Activated T-helper 2 cell treated with anti-CD3 and anti-CD28 coated beads, Interferon-gamma antibody, Interleukin-2, Interleukin-4, amounts not matched to agents 10 μg/mL and 5 μg/mL and 100 μg/mL, durations not matched to agents 14 hours and 24 hours and 36 hours (primary cell): ENCODE data around the gene TMPRSS4. TPM values are rescaled to one million over a fixed set of nuclear protein-coding genes. Genes with fewer than 3 reads are reported as not detected.

ENCODE experiments used
- DNase-seq: peaks from one replicate; pipeline ENCODE4 v3.0.0; 2021; ENCODE audit warnings: low spot score
- H3K27ac Mint-ChIP-seq: one replicate; pipeline ENCODE4 v1.8.0; 2021; ENCODE audit warnings: mixed read lengths
- H3K27me3 Mint-ChIP-seq: one replicate; pipeline ENCODE4 v1.8.0; 2021; ENCODE audit warnings: low read depth, mixed read lengths
- H3K36me3 Mint-ChIP-seq: one replicate; pipeline ENCODE4 v1.8.0; 2021; ENCODE audit warnings: low read depth, mixed read lengths
- H3K4me1 Mint-ChIP-seq: one replicate; pipeline ENCODE4 v1.8.0; 2021; ENCODE audit warnings: low read depth, mixed read lengths
- H3K4me3 Mint-ChIP-seq: one replicate; pipeline ENCODE4 v1.8.0; 2021; ENCODE audit warnings: low read depth, mild to moderate bottlenecking, moderate library complexity, mixed read lengths
- H3K9me3 Mint-ChIP-seq: one replicate; pipeline ENCODE4 v1.8.0; 2021; ENCODE audit warnings: mixed read lengths
- intact Hi-C: fragments of 100-400 bp; cut with micrococcal nuclease; formaldehyde crosslinking; loops from one replicate; pipeline ENCODE4 v1.15.1; 2023
- total RNA-seq: library from RNA; stranded (reverse); gene quantifications from 2 replicates; pipeline ENCODE4 v1.2.3, GENCODE V29; 2022

The TMPRSS4 gene
- total RNA-seq, 1 donor from 2014 or later = not detected

DNA sequence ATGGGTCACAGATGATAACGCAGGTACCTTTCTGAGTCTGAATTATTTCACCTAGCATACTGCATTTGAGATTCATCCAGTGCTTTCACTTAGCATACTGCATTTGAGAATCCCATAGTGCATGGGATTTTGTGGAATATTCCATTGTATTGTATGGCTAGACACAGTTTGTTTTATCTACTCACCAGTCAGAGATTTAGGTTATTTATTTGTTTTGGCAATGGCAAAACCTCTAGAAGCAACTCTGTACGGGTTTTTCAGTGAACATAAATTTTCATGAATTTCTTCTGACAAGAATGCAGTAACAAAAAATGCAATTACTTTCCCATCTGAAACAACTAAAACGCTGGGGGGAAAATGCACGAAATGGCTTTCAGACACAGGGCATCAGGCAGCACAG lies 51.4 kb downstream of the TMPRSS4 start:
- H3K36me3 Mint-ChIP-seq = no peaks in the 10 kb centered on the region
- no peak for DNase-seq
- H3K27me3 Mint-ChIP-seq = peaks cover 18% of the 10 kb centered on the region
- no peaks in the 10 kb centered on the region for H3K9me3 Mint-ChIP-seq
- H3K27ac Mint-ChIP-seq = no peak overlapping the region
- H3K4me3 Mint-ChIP-seq = no peak overlapping the region
- intact Hi-C loops = no loop called here
- no peaks in the 10 kb centered on the region for H3K4me1 Mint-ChIP-seq

DNA sequence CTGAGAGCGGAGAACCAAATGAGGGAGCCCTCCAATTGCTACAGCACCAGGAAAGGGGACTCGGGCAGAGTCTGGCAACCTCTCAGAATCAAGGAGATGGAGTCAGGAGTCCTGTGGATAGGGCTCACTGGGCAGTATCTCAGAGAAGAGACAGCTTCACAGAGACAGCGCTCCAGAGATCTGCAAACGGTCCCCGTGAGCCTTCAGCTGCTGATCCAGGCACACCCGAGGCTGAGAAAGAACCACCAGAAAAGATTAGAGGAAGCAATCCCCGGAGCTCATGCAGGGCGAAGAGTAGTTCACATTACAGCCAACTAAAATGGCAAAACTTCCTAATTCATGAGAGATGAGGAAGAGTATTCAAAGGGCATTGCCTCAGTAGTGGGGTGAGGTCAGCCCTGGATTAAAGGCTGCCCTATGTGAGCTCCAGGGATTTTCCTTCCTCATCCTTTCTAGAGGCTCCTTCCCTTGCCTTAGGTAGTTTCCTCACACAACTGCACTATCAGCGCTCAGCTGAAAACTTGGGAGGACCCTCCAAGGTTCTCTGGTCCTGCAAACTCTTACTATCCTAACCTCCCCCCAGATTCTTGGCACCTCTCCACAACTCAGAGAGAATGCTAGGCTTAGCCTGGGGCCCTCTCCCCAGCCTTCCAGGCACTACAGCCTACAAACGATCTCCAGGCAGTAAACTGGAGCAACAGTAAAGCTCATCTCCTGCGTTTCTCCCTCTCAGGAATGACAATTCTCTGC lies 52.0 kb downstream of the TMPRSS4 start:
- DNase-seq = no peak
- no peaks in the 10 kb centered on the region for H3K9me3 Mint-ChIP-seq
- H3K4me1 Mint-ChIP-seq = no peaks in the 10 kb centered on the region
- no peak overlapping the region for H3K27ac Mint-ChIP-seq
- intact Hi-C loops = no loop called here
- no peaks in the 10 kb centered on the region for H3K36me3 Mint-ChIP-seq
- no peak overlapping the region for H3K4me3 Mint-ChIP-seq
- H3K27me3 Mint-ChIP-seq = peaks cover 18% of the 10 kb centered on the region

DNA sequence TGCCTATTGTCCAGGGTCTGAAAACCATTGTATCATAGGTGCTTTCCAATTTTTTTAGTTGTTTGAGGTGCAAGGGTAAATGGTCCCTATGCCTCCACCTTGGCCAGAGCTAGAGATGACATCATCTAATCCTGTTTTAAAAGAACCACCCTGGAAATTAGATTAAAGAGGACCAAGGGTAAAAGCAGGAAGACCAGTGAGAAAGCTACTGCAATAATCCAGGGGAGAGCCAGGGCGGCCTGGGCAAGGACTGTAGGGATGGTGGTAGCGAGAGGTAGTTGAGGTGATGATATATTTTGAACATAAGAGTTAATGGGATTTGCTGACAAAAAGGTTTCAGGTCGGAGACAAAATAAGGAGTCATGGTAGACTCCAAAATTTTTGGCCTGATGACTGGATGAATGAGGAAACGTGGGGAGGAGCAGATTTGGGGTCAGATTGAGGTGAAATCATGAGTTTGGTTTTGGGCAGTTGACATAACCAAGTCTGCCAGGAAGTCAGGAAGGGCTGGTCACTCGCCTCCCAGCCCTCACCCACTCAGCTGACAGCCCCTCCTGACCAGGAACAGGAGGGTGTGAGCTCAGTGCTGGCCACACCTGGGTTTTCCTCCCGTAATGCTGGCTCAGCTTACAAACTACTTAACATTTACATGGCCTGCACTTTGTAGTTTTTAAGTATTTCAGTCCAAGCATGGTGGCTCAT lies 52.7 kb downstream of the TMPRSS4 start:
- H3K36me3 Mint-ChIP-seq = no peaks in the 10 kb centered on the region
- intact Hi-C loops = no loop called here
- no peak overlapping the region for H3K27ac Mint-ChIP-seq
- H3K4me1 Mint-ChIP-seq = no peaks in the 10 kb centered on the region
- peaks cover 18% of the 10 kb centered on the region for H3K27me3 Mint-ChIP-seq
- H3K4me3 Mint-ChIP-seq = no peak overlapping the region
- H3K9me3 Mint-ChIP-seq = no peaks in the 10 kb centered on the region
- no peak for DNase-seq

DNA sequence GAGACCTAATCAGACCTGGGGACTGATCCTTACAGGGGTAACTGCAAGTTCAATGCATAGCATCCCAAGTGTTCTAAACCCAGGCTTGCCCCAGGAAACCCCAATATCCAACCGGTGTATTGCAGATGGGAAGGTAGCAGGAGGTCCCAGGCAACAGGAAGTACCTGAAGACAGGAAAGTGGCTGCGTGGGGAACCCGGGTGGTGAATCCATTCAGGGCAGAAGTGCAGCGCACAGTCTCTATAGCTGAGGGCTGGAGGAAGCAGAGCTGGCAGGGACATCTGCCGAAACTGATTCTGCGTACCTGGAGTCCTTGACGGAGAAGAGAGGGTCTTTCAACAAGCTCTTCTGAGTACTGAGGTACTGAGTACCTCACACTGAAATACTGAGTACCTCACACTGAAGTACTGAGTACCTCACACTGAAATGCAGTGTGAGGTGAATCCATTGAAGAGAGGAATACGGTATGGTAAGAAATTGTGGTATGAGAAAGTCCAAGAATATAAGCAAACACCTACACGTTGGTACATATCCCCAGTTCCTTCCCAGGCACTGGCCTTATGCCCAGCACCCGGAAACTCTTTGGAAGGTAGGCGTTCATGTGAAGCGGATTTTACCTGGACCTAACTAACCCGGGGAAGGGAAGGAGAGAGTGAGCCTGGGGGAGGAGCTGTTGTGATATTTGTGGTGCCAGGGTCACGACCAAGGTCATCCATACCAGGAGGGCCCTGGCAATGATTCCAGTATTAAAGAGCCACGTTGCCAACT lies 55.7 kb downstream of the TMPRSS4 start:
- intact Hi-C loops = no loop called here
- Mint-ChIP-seq H3K4me1 (no peaks in the 10 kb centered on the region), H3K36me3 (no peaks in the 10 kb centered on the region)

DNA sequence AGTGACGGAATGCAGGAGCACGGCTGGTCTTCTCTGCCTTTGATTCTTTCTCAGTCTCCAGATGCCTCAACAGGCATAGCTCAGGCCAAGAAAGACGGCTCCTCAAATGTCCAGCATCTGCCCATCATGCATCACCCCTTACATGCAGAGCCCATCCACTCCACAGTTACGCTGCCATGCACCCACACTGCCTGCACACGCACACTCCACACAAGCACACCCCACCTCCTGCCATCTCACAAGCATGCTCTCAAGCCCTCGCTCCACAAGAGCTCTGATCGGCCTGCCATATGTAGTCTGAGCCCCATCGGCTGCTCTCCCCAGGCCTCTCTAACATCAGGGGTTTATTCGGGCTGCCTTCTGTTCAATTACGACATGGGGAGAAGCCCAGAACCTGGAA lies 56.9 kb downstream of the TMPRSS4 start:
- H3K4me3 Mint-ChIP-seq = no peak overlapping the region
- H3K27ac Mint-ChIP-seq = no peak overlapping the region
- intact Hi-C loops = no loop called here
- no peak for DNase-seq
- H3K27me3 Mint-ChIP-seq = peaks cover 17% of the 10 kb centered on the region
- H3K4me1 Mint-ChIP-seq = no peaks in the 10 kb centered on the region
- H3K9me3 Mint-ChIP-seq = no peaks in the 10 kb centered on the region
- no peaks in the 10 kb centered on the region for H3K36me3 Mint-ChIP-seq

More for the DNA sequence above, 55.7 kb downstream of the TMPRSS4 start:
- H3K27ac Mint-ChIP-seq = no peak overlapping the region
- H3K27me3 Mint-ChIP-seq = peaks cover 18% of the 10 kb centered on the region
- no peaks in the 10 kb centered on the region for H3K9me3 Mint-ChIP-seq
- no peak overlapping the region for H3K4me3 Mint-ChIP-seq
- DNase-seq = no peak

DNA sequence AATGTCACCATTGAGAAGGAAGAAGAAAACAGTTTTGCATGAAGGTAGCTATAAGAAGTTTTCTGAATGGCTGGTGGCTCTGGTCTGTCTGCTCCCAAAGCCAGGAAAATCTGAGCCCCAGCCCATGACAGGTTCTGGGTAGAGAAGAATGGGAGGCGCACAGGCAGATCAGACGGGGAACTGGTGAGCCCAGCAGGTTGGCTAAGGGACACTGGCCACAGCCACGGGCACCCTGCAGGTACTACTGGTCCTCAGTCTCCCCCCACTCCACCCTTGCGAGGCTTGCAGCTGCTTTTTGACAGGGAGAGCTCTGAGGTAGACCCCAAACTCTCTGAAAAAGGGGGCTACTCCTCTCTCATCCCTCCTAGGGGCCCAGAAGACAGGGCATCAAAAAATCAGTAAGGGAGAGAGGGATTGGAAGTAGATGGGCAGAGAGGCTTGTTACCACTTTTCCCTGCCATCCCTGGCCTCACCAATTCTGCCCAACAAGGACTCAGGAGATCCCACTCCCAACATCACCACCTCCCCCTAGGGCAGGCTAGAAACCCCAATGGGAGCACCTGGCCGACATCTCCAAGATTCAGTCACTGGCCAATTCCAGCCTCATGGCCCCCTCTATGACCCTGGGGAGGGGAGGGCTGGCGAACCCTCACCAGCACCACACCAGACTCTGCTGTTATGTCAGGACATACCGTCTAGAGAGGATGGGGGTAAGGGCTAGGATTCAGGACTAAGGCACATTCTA lies 58.3 kb downstream of the TMPRSS4 start:
- Mint-ChIP-seq H3K36me3 (no peaks in the 10 kb centered on the region), H3K27ac (no peak overlapping the region), H3K9me3 (no peaks in the 10 kb centered on the region), H3K4me1 (no peaks in the 10 kb centered on the region), H3K4me3 (no peak overlapping the region), H3K27me3 (peaks cover 20% of the 10 kb centered on the region)
- intact Hi-C loops = no loop called here
- no peak for DNase-seq

DNA sequence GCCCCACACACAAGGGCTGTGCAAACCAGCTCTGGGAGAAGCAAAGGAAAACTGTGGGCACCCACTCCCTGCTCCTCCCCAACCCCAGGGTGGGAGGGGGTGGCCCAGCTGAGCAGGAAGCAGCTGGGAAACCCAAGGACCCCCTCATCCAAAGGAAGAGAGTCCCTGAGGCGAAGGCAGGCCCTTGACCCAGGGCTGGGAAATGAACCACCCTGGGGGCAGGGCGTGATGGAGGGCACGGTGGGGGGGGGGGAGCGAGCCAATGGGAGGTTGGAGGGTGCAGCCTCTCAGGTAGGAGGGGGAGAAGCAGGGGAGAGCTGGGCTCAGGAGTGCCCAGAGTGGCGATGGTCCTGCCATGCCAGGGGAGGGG lies 58.9 kb downstream of the TMPRSS4 start:
- H3K4me1 Mint-ChIP-seq = no peaks in the 10 kb centered on the region
- peaks cover 25% of the 10 kb centered on the region for H3K27me3 Mint-ChIP-seq
- H3K9me3 Mint-ChIP-seq = no peaks in the 10 kb centered on the region
- H3K27ac Mint-ChIP-seq = no peak overlapping the region
- no peak for DNase-seq
- H3K4me3 Mint-ChIP-seq = no peak overlapping the region
- intact Hi-C loops = no loop called here
- no peaks in the 10 kb centered on the region for H3K36me3 Mint-ChIP-seq

DNA sequence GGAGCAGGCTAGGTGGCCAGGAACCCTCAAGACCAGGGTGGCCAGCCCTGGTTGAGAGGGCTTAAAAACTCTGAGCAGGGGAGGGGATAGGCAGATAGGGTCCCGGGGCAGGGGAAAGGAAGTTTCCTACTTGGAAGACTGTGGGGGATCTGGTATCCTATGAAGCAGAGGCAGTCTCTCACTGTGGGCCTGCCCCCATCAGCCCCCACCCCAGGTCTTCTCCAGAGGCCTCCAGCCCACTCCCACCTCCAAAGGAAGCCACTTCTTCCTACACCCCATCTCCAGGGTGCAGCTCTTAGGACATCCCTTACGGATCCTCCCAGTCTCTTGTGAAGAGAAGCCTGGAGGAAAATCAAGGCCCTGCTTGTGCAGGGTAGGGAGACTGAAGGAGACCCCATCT lies 59.5 kb downstream of the TMPRSS4 start:
- Mint-ChIP-seq H3K9me3 (no peaks in the 10 kb centered on the region), H3K36me3 (no peaks in the 10 kb centered on the region), H3K27me3 (peaks cover 23% of the 10 kb centered on the region), H3K27ac (no peak overlapping the region), H3K4me1 (no peaks in the 10 kb centered on the region), H3K4me3 (no peak overlapping the region)
- intact Hi-C loops = no loop called here
- DNase-seq = no peak

DNA sequence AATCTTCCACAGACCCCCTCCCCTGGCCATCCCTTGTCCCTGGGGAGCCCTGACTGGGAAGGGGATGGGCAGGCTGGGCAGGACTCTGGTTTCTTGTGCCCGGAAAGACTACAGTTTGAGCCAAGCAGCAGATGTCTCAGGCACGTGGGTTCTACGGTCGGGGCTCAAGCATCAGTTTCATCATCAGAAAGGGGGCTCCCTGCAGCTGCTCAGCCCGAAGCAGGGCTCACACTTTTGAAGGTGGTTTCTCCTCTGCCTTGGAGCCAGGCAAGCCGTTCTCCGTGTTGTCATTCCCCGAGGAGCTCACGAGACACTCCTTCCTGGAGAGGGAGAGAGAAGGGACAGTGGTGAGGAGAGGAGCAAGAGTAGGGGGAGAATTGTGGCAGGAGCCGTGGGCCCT lies 59.9 kb downstream of the TMPRSS4 start:
- no peak for DNase-seq
- Mint-ChIP-seq H3K27me3 (peaks cover 24% of the 10 kb centered on the region), H3K9me3 (no peaks in the 10 kb centered on the region), H3K4me3 (no peak overlapping the region), H3K4me1 (no peaks in the 10 kb centered on the region), H3K27ac (no peak overlapping the region), H3K36me3 (no peaks in the 10 kb centered on the region)
- intact Hi-C loops = no loop called here

DNA sequence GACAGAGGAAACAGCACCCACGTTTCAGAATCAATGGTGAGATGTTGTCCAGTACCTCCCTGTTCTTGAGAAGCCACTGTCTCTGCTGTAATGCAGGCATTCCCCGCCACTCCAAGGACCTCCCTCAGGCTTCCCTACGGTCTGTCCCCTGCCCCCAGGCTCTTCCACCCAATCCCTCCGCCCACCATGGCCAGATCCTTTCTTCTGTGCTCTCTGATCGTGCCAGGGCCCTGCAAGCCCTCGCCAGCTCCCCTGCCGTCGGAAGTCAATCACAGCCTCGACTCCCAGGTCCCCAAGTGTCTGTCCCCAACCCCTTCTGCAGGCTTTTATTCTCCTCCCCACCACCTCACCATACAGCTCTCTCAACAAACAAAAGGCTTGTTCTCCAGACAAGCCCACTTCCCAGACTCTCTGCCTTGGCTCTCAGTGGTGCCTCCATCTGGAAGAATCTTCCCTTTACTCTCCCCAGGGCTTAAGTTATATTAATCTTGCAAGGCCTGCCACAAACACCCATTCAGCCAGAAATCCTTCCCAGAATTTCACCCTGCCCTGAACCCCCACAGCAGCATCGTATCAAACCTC lies 62.1 kb downstream of the TMPRSS4 start:
- intact Hi-C loops = no loop called here
- peaks cover 3% of the 10 kb centered on the region for H3K4me1 Mint-ChIP-seq
- no peak overlapping the region for H3K4me3 Mint-ChIP-seq
- no peaks in the 10 kb centered on the region for H3K9me3 Mint-ChIP-seq
- DNase-seq = no peak
- H3K27me3 Mint-ChIP-seq = peaks cover 40% of the 10 kb centered on the region
- H3K36me3 Mint-ChIP-seq = no peaks in the 10 kb centered on the region
- no peak overlapping the region for H3K27ac Mint-ChIP-seq

DNA sequence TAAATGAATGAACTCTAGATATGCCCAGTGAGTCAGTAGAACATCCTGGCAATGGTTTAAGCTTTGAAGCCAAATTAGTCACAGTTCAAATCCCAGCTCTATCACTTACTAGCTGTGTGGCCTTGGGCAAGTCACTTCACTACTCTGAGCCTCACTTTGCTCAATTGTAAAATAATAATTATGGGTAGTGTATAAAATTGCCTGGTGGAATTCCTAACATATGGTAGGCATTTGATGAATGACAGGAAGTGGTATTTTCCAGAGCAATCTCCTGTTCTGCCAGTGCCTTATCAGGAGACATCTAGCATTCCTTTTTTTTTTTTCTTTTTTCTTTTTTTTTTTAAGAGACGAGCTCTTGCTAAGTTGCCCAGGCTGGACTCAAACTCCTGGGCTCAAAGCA lies 62.7 kb downstream of the TMPRSS4 start:
- Mint-ChIP-seq H3K27me3 (peaks cover 47% of the 10 kb centered on the region), H3K27ac (no peak overlapping the region), H3K9me3 (no peaks in the 10 kb centered on the region), H3K4me3 (no peak overlapping the region), H3K4me1 (peaks cover 3% of the 10 kb centered on the region), H3K36me3 (no peaks in the 10 kb centered on the region)
- intact Hi-C loops = no loop called here
- no peak for DNase-seq

DNA sequence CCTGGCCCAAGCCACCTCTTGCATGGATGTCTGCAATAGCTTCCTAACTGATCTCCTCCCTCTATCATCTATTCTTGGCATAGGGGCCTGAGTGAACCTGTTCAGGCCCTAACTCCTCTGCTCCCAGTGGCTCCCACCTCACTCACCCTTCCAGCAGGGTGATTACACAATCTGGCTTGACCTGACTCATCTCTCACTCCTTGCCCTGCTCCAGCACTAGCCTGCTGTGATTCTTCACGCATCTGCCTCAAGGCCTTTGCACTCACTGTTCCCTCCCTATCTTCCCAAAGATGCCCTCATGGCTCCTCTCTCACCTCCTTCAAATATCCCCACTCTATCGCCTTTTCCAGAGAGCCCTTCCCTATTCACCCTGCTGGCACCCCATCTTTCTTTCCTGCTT lies 65.2 kb downstream of the TMPRSS4 start:
- no peak overlapping the region for H3K4me3 Mint-ChIP-seq
- peaks cover 6% of the 10 kb centered on the region for H3K4me1 Mint-ChIP-seq
- H3K27ac Mint-ChIP-seq = no peak overlapping the region
- intact Hi-C loops = loop anchor here (10.0 kb wide), 1 partner anchor 337 kb away; no protein-coding TSS in a partner anchor
- no peaks in the 10 kb centered on the region for H3K36me3 Mint-ChIP-seq
- no peak for DNase-seq
- H3K9me3 Mint-ChIP-seq = no peaks in the 10 kb centered on the region
- H3K27me3 Mint-ChIP-seq = peaks cover 56% of the 10 kb centered on the region
